ENCODE measurements around the gene ROR2.

The ROR2 gene

DNA sequence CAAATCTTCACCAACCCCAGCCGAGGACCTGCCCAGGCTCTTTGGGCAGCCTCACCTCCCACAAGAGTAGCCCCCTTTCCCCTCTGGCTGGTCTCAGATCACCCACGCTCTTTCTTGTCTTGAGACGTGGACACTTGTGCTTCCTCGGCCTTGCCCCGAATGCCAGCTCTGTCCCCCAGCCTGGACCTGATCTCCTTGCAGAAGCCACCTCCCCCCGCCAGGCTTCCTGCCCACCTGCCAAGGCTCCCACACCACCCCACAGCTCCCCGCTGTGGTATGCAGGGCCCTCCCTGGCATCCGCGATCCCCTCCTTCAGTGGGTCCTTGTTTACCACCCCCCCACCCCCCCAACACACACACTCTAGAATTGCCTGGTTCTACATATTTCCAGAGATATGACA is 133.7 kb downstream of the ROR2 start:
- Histone ChIP-seq H3K4me1 (ENCODE audit: insufficient read depth, low read length) (peaks cover 10% of the 10 kb centered on the region), H3K9me3 (ENCODE audit: low read length) (peaks cover 1% of the 10 kb centered on the region), H2AFZ (ENCODE audit: low read depth, low read length) (no peak overlapping the region)

DNA sequence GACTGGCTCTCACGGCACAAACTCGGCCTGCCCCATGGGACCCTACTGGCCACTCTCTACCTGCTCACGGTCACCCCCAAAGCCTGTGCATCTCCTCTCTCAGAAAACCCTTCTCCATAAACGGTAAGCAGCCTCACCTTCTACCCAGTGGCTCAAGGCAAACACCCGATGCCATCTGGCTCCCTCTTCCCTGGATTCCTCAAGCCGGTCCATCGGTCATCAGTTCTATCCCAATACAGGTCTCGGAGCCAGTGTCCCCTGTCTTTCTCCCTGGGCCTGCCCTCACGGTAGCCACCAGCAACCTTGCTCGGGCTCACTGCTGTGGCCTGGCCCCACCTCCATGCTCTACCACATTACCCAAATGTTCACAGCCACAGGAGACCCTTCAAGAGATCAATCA is 134.1 kb downstream of the ROR2 start:
- Histone ChIP-seq H3K9me3 (ENCODE audit: low read length) (no peaks in the 10 kb centered on the region), H3K4me3 (ENCODE audit: low read length) (no peak overlapping the region), H3K4me1 (ENCODE audit: insufficient read depth, low read length) (peaks cover 10% of the 10 kb centered on the region), H3K36me3 (ENCODE audit: insufficient read depth, low read length) (no peaks in the 10 kb centered on the region), H2AFZ (ENCODE audit: low read depth, low read length) (no peak overlapping the region), H3K27me3 (ENCODE audit: insufficient read depth, low read length) (no peaks in the 10 kb centered on the region)

More for the DNA sequence above, 133.7 kb downstream of the ROR2 start:
- Histone ChIP-seq H3K4me3 (ENCODE audit: low read length) (no peak overlapping the region), H3K36me3 (ENCODE audit: insufficient read depth, low read length) (no peaks in the 10 kb centered on the region), H3K27me3 (ENCODE audit: insufficient read depth, low read length) (no peaks in the 10 kb centered on the region)

DNA sequence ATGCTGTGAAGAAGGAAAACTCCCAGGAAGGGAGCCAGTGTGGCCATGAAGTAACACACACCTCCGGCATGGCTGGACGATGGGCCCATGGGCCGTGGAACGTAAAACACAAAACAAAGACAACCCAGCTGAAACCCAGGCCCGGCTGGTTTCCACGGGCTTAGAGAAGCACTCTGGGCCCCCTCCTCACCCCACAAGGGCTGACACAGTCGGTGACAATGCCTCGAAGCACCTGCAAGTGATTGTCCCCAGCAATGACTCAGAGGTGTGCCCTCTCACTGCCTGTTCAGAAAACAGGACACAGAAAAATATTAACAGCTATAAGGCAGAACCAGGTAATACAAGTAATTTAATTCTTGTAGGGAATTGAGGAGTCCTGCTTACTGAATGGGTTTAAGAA is 135.3 kb downstream of the ROR2 start:
- Histone ChIP-seq H3K27me3 (ENCODE audit: insufficient read depth, low read length) (no peaks in the 10 kb centered on the region), H2AFZ (ENCODE audit: low read depth, low read length) (no peak overlapping the region), H3K36me3 (ENCODE audit: insufficient read depth, low read length) (no peaks in the 10 kb centered on the region), H3K4me1 (ENCODE audit: insufficient read depth, low read length) (peaks cover 10% of the 10 kb centered on the region), H3K4me3 (ENCODE audit: low read length) (no peak overlapping the region), H3K9me3 (ENCODE audit: low read length) (no peaks in the 10 kb centered on the region)

DNA sequence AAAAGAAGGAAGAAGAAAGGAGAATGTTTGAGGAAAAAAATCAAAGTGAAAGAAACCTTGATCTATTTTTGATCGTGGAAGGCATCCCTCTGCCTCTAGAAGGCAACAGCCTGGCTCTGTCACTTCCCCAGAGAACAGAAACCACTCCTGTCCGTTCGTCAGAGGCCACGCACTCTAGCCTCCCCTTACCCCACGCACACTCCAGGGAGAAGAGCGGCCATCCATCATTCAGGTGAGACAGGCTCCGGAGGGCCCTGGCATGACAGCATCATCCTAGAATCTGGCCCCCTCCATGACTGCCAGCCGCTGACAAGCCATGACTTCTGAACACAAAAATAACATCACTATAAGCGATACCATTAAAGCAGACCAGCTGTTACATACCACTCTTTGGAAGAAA is 135.8 kb downstream of the ROR2 start:
- Histone ChIP-seq H3K4me1 (ENCODE audit: insufficient read depth, low read length) (peaks cover 10% of the 10 kb centered on the region), H2AFZ (ENCODE audit: low read depth, low read length) (no peak overlapping the region), H3K4me3 (ENCODE audit: low read length) (no peak overlapping the region), H3K9me3 (ENCODE audit: low read length) (no peaks in the 10 kb centered on the region), H3K36me3 (ENCODE audit: insufficient read depth, low read length) (no peaks in the 10 kb centered on the region), H3K27me3 (ENCODE audit: insufficient read depth, low read length) (no peaks in the 10 kb centered on the region)

DNA sequence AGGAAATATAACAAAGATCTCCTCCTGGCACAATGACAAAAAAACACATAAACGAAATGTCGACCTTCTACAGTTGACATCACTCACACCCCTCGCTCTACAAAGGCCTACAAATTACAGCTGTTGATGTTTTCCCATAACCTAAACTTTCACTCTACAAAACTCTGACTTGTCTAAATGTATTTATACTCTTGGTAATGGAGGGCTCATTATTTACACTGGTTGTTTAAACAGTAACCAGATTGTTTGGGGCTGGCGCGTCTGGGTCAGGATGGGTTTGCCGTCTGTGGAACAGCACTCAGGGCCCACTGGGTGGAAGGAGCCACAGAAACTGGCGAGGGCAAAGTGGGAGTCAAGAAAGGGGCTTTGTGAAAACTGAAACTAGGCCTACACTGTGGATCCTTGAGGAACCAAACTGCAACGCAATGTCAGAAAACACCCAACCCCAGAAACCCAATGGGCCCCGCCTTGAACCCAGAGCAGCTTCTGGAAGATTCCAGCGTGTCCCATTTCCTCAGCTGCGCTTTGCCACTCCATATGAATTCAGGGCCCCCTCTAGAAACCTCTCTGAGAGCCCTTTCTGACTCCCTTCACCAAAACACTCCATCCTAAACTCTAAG is 136.7 kb downstream of the ROR2 start:
- no peaks in the 10 kb centered on the region for H3K36me3 ChIP-seq (ENCODE audit: insufficient read depth, low read length)
- no peak overlapping the region for H3K4me3 ChIP-seq (ENCODE audit: low read length)
- peaks cover 10% of the 10 kb centered on the region for H3K4me1 ChIP-seq (ENCODE audit: insufficient read depth, low read length)
- H2AFZ ChIP-seq (ENCODE audit: low read depth, low read length): no peak overlapping the region
- H3K27me3 ChIP-seq (ENCODE audit: insufficient read depth, low read length): no peaks in the 10 kb centered on the region
- H3K9me3 ChIP-seq (ENCODE audit: low read length): no peaks in the 10 kb centered on the region

DNA sequence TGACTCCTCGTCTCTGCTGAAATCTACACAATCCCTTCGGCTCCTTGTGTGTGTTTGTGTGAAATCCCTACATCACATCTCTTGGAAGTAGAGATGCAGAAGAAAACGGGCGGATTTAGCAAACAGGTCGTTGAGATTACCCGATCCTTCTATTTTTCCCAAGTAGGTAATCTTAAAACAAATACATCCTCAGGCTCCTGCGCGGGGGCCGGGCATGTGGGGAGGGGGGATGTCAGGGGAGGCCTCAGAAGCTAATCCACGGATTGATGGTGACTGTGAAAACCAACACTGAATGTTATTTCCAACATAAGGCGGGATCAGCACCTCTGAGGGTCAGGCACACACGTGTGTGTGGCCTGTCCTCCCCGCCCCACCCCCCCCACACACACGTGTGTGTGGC is 137.8 kb downstream of the ROR2 start:
- no peaks in the 10 kb centered on the region for H3K36me3 ChIP-seq (ENCODE audit: insufficient read depth, low read length)
- peaks cover under 1% of the 10 kb centered on the region for H3K4me1 ChIP-seq (ENCODE audit: insufficient read depth, low read length)
- H3K4me3 ChIP-seq (ENCODE audit: low read length): no peak overlapping the region
- H3K9me3 ChIP-seq (ENCODE audit: low read length): no peaks in the 10 kb centered on the region
- H2AFZ ChIP-seq (ENCODE audit: low read depth, low read length): no peak overlapping the region
- no peaks in the 10 kb centered on the region for H3K27me3 ChIP-seq (ENCODE audit: insufficient read depth, low read length)

DNA sequence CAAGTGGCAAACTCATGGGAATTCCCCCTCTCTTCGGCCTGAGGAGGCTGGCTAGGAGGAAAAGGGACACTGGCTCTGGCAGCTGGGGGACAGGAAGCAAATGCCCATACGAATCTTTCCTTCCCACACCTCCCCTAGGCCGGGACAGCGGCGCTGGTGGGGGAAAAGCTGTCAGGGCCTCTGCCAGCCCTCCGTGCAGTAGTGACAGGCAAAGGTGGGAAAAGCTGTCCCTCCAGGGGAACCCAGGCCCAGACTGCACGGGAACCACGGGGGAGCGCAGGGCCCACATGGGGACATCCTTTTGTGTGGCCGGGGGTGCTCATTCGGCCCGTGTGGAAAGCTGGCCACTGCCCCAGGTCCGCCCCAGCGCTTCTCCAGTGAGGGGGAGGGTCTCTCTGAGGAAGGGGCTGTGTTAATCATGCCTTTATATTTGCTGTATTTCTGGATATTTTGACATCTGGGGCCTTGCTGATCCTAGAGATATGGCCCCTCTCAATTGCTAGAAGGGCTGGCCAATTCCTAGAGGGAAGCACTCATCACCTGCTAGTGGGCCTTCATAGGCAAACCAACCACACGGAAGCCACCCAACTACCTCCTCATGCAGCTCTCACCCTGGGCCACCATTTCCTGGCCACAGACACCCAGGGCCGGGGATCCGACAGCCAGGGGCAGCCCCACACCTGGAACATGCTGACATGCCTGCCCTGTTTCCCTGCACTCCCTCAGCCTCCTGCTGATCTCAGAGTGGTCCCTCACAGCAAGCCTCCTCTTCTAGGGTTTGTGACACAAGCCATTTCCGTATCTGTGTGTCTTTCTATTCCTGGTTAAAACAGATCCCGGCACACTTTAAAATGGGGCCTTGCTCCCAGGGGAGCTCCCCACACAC is 138.8 kb downstream of the ROR2 start:
- no peaks in the 10 kb centered on the region for H3K36me3 ChIP-seq (ENCODE audit: insufficient read depth, low read length)
- H3K4me3 ChIP-seq (ENCODE audit: low read length): no peak overlapping the region
- no peak overlapping the region for H2AFZ ChIP-seq (ENCODE audit: low read depth, low read length)
- H3K9me3 ChIP-seq (ENCODE audit: low read length): no peaks in the 10 kb centered on the region
- no peaks in the 10 kb centered on the region for H3K4me1 ChIP-seq (ENCODE audit: insufficient read depth, low read length)
- H3K27me3 ChIP-seq (ENCODE audit: insufficient read depth, low read length): no peaks in the 10 kb centered on the region

DNA sequence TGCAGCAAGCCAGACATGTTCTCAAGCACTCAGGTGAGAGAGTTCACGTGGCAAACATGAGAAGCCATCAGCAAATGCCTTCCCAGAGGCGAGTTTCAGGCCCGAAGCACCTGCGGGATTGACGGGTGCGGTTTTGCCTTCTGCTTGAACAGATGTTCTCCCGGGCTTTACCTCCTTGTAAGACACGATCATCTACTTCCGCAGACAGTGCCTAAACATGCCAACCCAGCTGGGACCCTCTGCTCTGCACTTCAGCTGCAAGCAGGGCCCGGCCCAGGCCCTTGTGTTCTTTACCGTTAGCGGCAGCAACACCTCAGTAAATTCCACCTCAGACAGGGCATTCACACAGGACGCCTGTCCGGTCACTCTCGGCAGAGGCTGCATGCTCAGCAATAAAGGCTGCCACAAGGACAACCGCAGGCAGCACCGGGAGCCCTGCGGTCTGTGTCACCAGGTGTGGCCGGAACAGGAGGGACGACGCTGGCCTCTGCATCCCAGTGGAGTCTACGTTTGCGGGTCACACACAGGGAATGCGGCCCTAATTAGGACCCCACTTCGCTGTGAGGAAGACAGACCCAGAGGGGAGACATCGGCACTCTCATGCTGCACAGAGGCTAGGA is 139.6 kb downstream of the ROR2 start:
- H3K36me3 ChIP-seq (ENCODE audit: insufficient read depth, low read length): no peaks in the 10 kb centered on the region
- H3K4me3 ChIP-seq (ENCODE audit: low read length): no peak overlapping the region
- no peaks in the 10 kb centered on the region for H3K9me3 ChIP-seq (ENCODE audit: low read length)
- H2AFZ ChIP-seq (ENCODE audit: low read depth, low read length): no peak overlapping the region
- no peaks in the 10 kb centered on the region for H3K27me3 ChIP-seq (ENCODE audit: insufficient read depth, low read length)
- H3K4me1 ChIP-seq (ENCODE audit: insufficient read depth, low read length): no peaks in the 10 kb centered on the region

DNA sequence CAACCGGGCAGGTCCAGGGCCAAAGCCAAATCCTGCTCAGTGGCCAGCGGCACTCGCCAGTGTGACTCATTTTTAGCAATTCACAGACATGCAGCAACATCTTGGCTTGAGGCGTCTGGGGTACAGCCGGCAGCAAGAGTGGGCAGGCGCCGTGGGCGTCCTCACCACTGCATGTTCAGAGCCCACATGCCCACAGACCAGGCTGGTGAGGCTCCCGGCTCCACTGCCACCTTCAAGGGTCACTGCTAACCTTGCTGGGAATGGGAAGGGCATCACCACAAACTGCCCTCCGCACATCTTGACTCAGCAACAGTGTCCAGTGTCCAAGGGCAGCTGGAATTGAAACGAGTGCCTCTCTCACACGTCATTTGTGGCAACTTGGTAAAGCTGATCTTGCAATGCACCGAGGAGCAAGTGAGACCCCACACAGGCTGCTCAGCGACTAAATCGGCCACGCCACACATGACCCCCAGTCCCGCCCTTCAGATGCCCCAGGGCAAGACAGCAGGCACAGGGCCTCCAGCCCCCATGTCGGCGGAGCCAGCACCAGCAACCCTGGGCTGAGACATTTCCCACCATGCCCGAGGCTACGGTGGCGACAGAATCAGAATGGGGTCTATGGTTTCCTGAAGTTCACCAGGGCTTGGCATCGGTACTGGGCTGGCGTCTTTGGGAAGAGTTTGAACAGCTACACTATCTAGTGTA is 140.3 kb downstream of the ROR2 start:
- Histone ChIP-seq H3K27me3 (ENCODE audit: insufficient read depth, low read length) (no peaks in the 10 kb centered on the region), H2AFZ (ENCODE audit: low read depth, low read length) (no peak overlapping the region), H3K36me3 (ENCODE audit: insufficient read depth, low read length) (no peaks in the 10 kb centered on the region), H3K4me1 (ENCODE audit: insufficient read depth, low read length) (no peaks in the 10 kb centered on the region), H3K4me3 (ENCODE audit: low read length) (no peak overlapping the region), H3K9me3 (ENCODE audit: low read length) (no peaks in the 10 kb centered on the region)

DNA sequence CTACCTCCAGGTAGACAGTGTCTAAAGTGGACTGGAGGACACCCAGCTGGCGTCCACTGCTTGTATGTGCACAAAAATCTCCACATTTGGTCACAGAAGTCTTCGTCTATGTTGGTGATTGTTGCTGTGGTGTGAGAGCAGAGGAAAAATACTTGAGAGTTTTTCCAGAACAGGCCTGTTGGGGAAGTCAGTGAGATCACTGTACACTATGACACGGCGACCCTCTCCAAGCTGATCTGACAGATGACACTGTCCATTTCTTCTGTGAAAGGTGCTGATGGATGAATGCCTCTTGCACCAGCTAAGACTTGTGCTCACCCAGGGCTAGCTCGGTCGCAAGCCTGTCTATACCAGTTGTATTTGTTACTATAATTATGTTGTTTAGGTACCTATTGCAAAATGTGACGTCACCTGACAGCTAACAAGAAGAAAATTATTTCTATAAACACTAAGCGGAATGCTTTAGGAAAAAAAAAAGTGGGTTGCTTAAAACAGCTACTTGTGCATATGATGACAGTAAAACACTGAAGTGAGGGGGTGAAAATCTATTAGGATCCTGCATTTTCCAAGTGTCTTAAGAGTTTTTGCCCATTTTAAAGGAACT is 142.3 kb downstream of the ROR2 start:
- H3K4me3 ChIP-seq (ENCODE audit: low read length): no peak overlapping the region
- H3K4me1 ChIP-seq (ENCODE audit: insufficient read depth, low read length): no peaks in the 10 kb centered on the region
- no peaks in the 10 kb centered on the region for H3K9me3 ChIP-seq (ENCODE audit: low read length)
- H2AFZ ChIP-seq (ENCODE audit: low read depth, low read length): no peak overlapping the region
- no peaks in the 10 kb centered on the region for H3K27me3 ChIP-seq (ENCODE audit: insufficient read depth, low read length)
- no peaks in the 10 kb centered on the region for H3K36me3 ChIP-seq (ENCODE audit: insufficient read depth, low read length)

DNA sequence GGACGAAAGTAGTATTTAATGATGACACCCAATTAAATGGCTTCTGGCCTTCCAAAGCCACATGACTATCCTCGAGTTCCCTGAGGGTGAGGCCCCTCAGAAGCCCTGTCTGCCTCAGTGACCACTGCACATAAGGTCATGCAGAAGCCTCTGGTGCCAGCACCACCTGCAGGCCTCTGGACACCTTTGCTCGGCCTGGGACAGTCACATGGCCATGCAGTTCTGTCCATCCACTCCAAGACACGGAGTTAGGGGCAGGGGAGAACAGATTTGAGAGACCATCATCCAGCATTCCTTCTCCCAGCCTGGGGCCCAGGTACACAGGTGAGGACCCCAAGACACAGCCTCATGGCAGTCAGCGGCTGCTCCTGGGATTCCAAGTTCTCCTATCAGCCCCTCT is 145.0 kb downstream of the ROR2 start:
- H2AFZ ChIP-seq (ENCODE audit: low read depth, low read length): no peak overlapping the region
- no peaks in the 10 kb centered on the region for H3K36me3 ChIP-seq (ENCODE audit: insufficient read depth, low read length)
- H3K27me3 ChIP-seq (ENCODE audit: insufficient read depth, low read length): no peaks in the 10 kb centered on the region
- no peaks in the 10 kb centered on the region for H3K4me1 ChIP-seq (ENCODE audit: insufficient read depth, low read length)
- no peak overlapping the region for H3K4me3 ChIP-seq (ENCODE audit: low read length)
- no peaks in the 10 kb centered on the region for H3K9me3 ChIP-seq (ENCODE audit: low read length)

DNA sequence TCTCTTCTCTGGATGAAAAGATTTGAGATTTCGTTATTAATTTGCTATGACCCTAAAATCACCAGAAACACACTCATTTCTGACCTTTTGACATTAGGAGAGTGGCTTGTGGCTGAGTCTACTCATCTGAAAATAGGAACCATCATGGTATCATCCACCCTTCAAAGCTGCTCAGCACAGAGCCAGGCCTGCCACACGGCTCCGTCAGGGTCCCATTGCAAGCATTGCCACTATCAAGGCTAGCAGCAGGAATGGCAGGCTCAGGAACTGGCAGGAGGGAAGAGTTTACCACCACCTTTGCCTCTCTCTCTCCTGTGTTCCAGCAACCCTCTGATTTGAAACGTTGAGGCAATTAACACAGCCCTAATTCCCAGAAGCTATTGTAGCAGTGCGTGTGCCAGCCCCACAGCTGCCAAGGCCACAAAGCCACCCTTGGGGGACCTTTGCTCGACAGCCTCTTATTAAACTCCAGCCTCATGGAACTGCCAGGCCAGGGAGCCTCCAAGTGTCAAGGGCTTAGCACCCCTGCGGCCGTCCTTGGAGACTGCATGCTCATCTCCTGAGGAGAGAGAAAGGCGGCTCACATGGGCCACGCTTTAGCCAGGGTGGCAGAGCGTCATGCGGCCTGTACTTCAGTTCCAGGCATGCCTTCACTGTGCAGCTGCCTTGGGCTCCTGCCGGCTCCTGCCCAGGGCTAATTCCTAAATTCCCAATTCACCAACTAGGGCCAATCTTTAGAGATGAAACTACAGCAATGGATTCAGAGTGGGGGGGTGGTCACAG is 145.9 kb downstream of the ROR2 start:
- Histone ChIP-seq H3K36me3 (ENCODE audit: insufficient read depth, low read length) (no peaks in the 10 kb centered on the region), H3K27me3 (ENCODE audit: insufficient read depth, low read length) (no peaks in the 10 kb centered on the region), H3K4me1 (ENCODE audit: insufficient read depth, low read length) (no peaks in the 10 kb centered on the region), H2AFZ (ENCODE audit: low read depth, low read length) (no peak overlapping the region), H3K9me3 (ENCODE audit: low read length) (no peaks in the 10 kb centered on the region), H3K4me3 (ENCODE audit: low read length) (no peak overlapping the region)
